GM18498 (cell line): ENCODE results near the gene CD300LD.
"Not testable (repeated sequence)": the region's sequence is repeated elsewhere in the genome, so short reads cannot be mapped to it uniquely, and the experiment has no call there.

Source experiments
- ATAC-seq: cut with Tn5 transposase; IDR thresholded peaks from one replicate; pipeline ENCODE4 v1.9.1; 2021; ENCODE audit warnings: mild to moderate bottlenecking, moderate library complexity; ENCODE audit not compliant: unreplicated experiment

CD300LD gene

GRCh38 chr17:74592087-74592990 lies at the start of gene CD300LD:
TSS of gene CD300LD (minus strand) at chr17:74592283. CDS start at chr17:74592202, 81 bp downstream.
- ATAC-seq: no peak

GRCh38 chr17:74641224-74641957 lies 49.3 kb upstream of the CD300LD start:
- no peak for ATAC-seq

GRCh38 chr17:74639704-74640151 lies 47.6 kb upstream of the CD300LD start:
- no peak for ATAC-seq

- no peak for ATAC-seq
Measured at GRCh38 chr17:74637926-74638325, 45.8 kb upstream of the CD300LD start.

DNA sequence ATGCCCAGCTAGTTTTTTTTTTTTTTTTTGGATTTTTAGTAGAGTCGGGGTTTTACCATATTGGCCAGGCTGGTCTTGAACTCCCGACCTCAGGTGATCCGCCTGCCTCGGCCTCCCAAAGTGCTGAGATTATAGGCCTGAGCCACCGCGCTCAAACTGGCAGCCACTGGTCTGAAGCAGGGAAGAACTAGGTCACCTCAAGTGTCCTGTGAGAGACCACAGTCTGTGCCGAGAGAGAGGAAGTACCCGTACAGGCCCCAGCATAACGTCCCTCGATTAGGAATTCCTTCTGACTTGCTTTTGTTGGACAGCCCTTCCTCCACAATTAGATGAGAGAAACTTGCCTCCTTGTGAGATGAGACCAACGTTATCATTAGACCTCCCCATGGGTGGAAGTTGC lies 45.2 kb upstream of the CD300LD start:
- no peak for ATAC-seq

GRCh38 chr17:74636541-74637085 lies 44.5 kb upstream of the CD300LD start:
- not testable (repeated sequence) for ATAC-seq

- ATAC-seq: no peak
Measured at GRCh38 chr17:74635418-74635817, 43.3 kb upstream of the CD300LD start.

GRCh38 chr17:74633326-74633725 lies 41.2 kb upstream of the CD300LD start:
- ATAC-seq: no peak

GRCh38 chr17:74632617-74633016 lies 40.5 kb upstream of the CD300LD start:
- no peak for ATAC-seq

DNA sequence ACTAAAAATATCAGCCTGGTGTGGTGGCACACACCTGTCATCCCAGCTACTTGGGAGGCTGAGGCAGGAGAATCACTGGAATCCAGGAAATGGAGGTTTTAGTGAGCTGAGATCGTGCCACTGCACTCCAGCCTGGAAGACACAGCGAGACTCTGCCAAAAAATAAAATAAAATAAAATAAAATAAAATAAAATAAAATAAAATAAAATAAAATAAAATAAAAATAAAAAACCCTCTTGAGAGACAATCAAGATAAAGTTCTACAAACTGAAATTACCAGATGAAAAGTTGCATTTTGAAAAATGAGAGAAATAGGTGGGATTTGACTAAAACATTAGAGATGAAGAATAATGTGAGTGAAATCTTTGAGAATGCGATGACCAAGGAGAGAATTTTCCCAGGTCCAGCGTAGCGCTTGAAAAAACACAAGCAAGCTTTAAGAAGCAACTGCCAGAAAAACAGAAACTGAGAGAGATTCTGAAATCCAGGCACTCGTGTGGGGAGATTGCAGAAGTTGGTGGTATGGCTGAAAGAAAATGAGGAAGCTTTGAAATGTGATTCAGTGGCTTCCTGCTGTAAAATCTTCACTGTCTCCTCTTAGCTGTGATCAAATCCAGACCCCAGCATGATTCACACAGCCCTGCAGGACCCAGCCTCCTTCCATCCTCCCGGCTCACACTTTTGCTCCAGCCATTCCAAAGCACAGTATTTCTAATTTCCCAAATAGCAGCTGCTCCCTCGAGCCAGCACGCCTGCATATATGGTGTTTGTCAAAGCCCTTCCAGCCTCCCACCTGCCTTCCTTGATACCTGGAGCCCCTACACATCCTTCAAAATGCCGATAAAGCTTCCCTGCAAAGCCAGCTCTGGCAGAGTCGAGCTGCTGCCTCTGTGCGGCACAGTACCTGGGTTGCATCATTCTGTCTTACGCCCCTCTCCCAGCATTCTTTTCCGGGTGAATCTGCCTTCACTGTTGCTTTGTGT lies 39.7 kb upstream of the CD300LD start:
- no peak for ATAC-seq

GRCh38 chr17:74630251-74630650 lies 38.2 kb upstream of the CD300LD start:
- not testable (repeated sequence) for ATAC-seq

DNA sequence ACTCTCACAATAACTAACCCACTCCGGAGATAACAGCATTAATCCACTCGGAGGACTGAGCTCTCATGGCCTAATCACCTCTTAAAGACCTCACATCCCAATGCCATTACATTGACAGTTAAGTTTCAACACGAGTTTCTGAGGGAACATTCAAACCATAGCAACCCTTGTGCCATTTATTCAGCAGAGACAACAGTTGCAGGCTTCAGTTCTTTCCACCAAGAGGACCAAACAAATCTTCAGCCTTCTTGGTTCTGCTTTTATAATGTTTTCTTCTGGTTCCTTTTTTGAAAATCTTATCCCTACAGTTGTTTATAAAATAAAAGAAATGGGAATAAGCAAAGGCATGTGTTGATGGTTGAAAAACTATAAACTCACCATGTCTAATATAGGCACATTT lies 33.6 kb upstream of the CD300LD start:
- ATAC-seq: no peak

DNA sequence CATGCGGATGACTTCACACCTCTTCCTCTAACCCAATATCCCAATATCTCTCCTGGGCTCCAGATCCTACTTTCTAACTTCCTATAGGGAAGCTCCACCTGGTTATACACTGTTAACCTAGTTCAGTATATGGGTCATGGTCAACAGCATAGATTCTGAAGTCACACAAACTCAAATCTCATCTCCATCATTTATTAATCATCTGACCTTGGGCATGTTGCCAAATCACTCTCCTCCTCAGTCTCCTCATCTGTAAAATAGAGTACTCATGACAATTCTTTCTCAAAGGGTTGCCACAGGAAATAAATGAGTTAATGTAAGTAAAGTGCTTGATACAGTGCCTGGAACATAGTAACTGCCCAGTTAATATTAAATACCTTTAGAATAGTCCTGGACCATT lies 32.0 kb upstream of the CD300LD start:
- no peak for ATAC-seq

GRCh38 chr17:74623693-74624093 lies 31.6 kb upstream of the CD300LD start, which contains the start of gene CD300E:
TSS of gene CD300E (minus strand) at chr17:74623738. CDS start at chr17:74623621, 117 bp downstream.
- ATAC-seq: no peak

- ATAC-seq: no peak
Measured at GRCh38 chr17:74619077-74619673, 27.1 kb upstream of the CD300LD start.

DNA sequence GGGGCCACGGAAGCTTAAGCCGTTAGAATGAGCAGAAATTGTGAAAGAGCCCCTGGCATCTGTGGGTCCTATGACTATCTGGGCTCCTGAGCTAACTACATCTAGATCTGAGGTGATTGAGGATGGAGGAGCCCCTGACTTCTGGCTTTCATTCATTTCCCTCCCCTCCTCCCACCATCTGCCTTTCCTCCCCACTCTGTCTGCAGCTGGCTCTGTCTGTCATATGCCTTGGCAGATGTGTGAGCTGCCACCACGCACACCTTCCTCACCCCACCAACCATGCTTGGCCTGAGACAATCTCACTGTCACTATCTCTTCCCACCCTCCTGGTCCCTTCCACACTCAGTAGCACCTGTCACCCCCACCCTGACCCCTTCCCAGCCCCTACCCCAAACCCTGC lies 26.4 kb upstream of the CD300LD start:
- no peak for ATAC-seq

- no peak for ATAC-seq
Measured at GRCh38 chr17:74616696-74617095, 24.6 kb upstream of the CD300LD start.

DNA sequence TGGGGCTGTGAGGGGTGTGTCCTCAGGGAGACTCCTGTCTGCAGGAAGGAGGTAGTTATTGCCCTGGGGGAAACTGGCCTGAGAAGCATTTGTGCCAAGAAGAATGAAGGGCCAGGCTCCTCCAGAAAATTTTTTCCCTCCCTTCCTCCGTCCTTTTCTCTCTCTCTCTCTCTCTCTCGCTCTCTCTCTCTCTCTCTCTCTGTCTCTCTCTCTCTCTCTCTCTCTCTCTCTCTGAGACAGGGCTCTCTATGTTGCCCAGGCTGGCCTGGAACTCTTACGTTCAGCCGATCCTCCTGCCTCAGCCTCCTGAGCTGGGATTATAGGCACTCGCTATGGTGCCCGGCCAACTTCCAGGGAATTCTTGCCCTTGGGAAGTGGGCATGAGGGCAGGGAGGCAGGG lies 20.0 kb upstream of the CD300LD start:
- no peak for ATAC-seq

DNA sequence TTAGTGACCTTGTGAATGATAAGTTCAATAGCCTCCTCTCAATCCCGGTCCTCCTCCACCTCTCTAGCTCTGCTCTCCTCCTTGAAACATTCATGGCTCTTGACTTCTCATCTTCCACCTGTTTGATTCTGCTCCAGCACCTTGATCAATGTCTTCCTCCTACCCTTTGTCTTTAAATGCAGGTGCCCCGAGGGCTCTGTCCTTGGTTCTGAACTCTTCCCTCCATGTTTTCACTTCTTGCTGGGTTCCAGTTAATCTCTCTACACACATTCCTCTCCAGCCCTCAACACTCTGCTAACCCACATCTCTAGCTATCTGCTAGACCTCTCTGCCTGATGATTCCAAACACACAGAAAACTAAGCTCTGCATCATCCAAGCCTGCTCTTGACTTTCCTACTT lies 18.0 kb upstream of the CD300LD start:
- ATAC-seq: no peak

DNA sequence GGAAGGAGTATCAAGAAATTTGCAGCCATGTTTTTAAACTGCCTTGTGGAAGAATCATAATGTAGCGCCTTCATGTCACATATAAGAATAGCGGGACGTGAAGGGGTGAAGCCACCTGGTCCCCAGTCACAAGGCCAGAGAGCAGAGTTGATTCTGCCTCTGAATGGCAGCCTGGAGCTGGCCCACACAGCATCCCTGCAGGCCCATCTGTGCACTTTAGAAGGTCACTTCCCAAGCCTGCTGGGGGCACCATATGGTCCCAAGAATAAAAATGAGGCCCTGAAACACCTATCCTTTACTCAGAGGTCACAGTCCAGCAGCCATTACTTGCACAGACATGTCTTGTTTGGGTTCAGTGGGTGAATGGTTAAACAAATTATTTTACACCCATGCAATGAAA lies 16.4 kb upstream of the CD300LD start:
- no peak for ATAC-seq
